Keratinocyte (primary cell): Measurements from ENCODE around the gene SPRED1. TPM values are rescaled to one million over a fixed set of nuclear protein-coding genes. Genes with fewer than 3 reads are reported as not detected.

Source experiments
- DNase-seq: peaks from one replicate; pipeline ENCODE4 v3.0.0-alpha.2; 2011; ENCODE audit warnings: low read depth, missing footprints, low spot score
- FAIRE-seq: peaks from 2 replicates; lab custom pipeline; 2011; peaks lifted over from hg19 to GRCh38; lab: Jason Lieb, UNC
- H2AFZ ChIP-seq: 2 replicates; pipeline ENCODE4 v1.6.0; 2012; ENCODE audit warnings: low read length, control low read depth, inconsistent platforms; ENCODE audit not compliant: control insufficient read depth
- H3K27ac ChIP-seq: 2 replicates; pipeline ENCODE4 v1.5.1; 2011; ENCODE audit warnings: low read length; ENCODE audit not compliant: control insufficient read depth, insufficient read depth
- H3K27me3 ChIP-seq: 3 replicates; pipeline ENCODE4 v1.6.0; 2011; ENCODE audit warnings: low read length; ENCODE audit not compliant: control insufficient read depth, insufficient read depth; ENCODE audit errors: extremely low read depth
- H3K36me3 ChIP-seq, 2 experiments: 2 replicates in 1 of 2; 3 replicates in 1 of 2; pipeline ENCODE4 v1.5.1; 2011; ENCODE audit warnings: low read length in 2 of 2, mild to moderate bottlenecking in 1 of 2; ENCODE audit not compliant: control insufficient read depth in 2 of 2, insufficient read depth in 2 of 2; ENCODE audit errors: extremely low read depth in 1 of 2
- H3K4me1 ChIP-seq: 3 replicates; pipeline ENCODE4 v1.5.1; 2011; ENCODE audit warnings: low read length; ENCODE audit not compliant: control insufficient read depth, insufficient read depth; ENCODE audit errors: extremely low read depth
- H3K4me2 ChIP-seq: 3 replicates; pipeline ENCODE4 v1.6.0; 2011; ENCODE audit warnings: low read depth, low read length; ENCODE audit not compliant: control insufficient read depth, insufficient read depth; ENCODE audit errors: extremely low read depth
- H3K4me3 ChIP-seq, 3 experiments: fragments of 200-600 bp in 1 of 3; sonication (generic) in 1 of 3; 2 replicates in 2 of 3; 3 replicates in 1 of 3; pipeline ENCODE4 v1.5.1; 2011 to 2016; ENCODE audit warnings: low read length in 3 of 3, mild to moderate bottlenecking in 3 of 3, control low read depth in 2 of 3, inconsistent platforms in 1 of 3, low read depth in 1 of 3, mixed read lengths in 1 of 3, mixed run types in 1 of 3, moderate library complexity in 1 of 3; ENCODE audit not compliant: control insufficient read depth in 2 of 3, insufficient read depth in 2 of 3; ENCODE audit errors: extremely low read depth in 1 of 3
- H3K79me2 ChIP-seq: 2 replicates; pipeline ENCODE4 v1.6.0; 2012; ENCODE audit warnings: low read length; ENCODE audit not compliant: control insufficient read depth, insufficient read depth
- H3K9ac ChIP-seq: 3 replicates; pipeline ENCODE4 v1.6.0; 2011; ENCODE audit warnings: low read length; ENCODE audit not compliant: control insufficient read depth, insufficient read depth; ENCODE audit errors: extremely low read depth
- H3K9me1 ChIP-seq: 3 replicates; pipeline ENCODE4 v1.6.0; 2011; ENCODE audit warnings: low read length; ENCODE audit not compliant: control insufficient read depth, insufficient read depth; ENCODE audit errors: extremely low read depth
- H3K9me3 ChIP-seq: 2 replicates; pipeline ENCODE4 v1.5.1; 2012; ENCODE audit warnings: low read depth, low read length; ENCODE audit not compliant: control insufficient read depth
- H4K20me1 ChIP-seq: 3 replicates; pipeline ENCODE4 v1.6.0; 2011; ENCODE audit warnings: low read length; ENCODE audit not compliant: control insufficient read depth, insufficient read depth; ENCODE audit errors: extremely low read depth
- CTCF ChIP-seq, 3 experiments: IDR thresholded peaks in 1 of 3; conservative IDR thresholded peaks in 1 of 3; optimal IDR thresholded peaks in 1 of 3; 2 replicates in 2 of 3; 3 replicates in 1 of 3; pipeline versions ENCODE3 to v1.5.1; 2011; ENCODE audit warnings: low read length in 3 of 3, mild to moderate bottlenecking in 3 of 3, moderate library complexity in 2 of 3, control low read depth in 1 of 3, inconsistent platforms in 1 of 3; ENCODE audit not compliant: insufficient read depth in 2 of 3; ENCODE audit errors: extremely low read depth in 1 of 3
- EZH2 ChIP-seq: IDR thresholded peaks from one replicate; pipeline ENCODE4 v1.6.1; 2012; ENCODE audit warnings: inconsistent platforms, mild to moderate bottlenecking, low read length, moderate library complexity
- dilution Hi-C: fragments of 300-500 bp; cut with MboI; formaldehyde crosslinking; loops from one replicate; pipeline ENCODE4 v1.7.0; 2020; ENCODE audit warnings: low sequenced_read_pairs; ENCODE audit not compliant: extremely low pct_ligation_motif_present
- polyA plus RNA-seq, 5 experiments: library from polyadenylated mRNA; depleted of rRNA in 3 of 5; stranded (reverse) in 3 of 5; stranded (forward) in 1 of 5; unstranded in 1 of 5; fragments of >200 nt; gene quantifications; 1 replicate in 1 of 5; 2 replicates in 3 of 5; 3 replicates in 1 of 5; pipeline versions ENCODE4 v1.2.1 to v1.2.3, GENCODE V29; 2011 to 2012; ENCODE audit warnings: missing spikeins in 2 of 5, low read depth in 1 of 5, low replicate concordance in 1 of 5

SPRED1 gene
- polyA plus RNA-seq, 1 donor (not counting 4 experiments of a cell fraction or from before 2014, with no cell fraction given): 11.5 TPM

DNA sequence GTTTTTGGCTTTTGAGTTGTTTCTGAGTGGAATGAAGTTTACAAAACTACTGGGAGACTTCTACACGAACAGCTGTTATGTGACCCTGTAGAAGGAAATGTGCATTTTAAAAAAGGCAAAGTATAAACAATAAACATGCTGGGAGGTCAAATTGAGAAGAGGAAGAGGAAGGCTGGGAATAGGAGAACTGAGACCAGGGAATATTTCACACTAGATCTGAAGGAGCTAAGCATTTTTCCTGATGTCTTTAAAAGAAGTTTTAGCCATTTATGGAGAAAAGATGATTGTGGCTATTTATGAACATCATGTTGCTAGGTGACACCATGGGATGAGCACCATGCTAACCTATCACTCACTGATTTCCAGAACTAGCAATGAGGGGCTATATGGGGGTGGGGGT, 125.0 kb downstream of the SPRED1 start:
- dilution Hi-C loops: no loop called here
- DNase-seq: no peak
- no peak overlapping the region for H2AFZ ChIP-seq
- H3K27me3 ChIP-seq: no peaks in the 10 kb centered on the region
- H3K9me1 ChIP-seq: no peaks in the 10 kb centered on the region
- H3K79me2 ChIP-seq: no peaks in the 10 kb centered on the region
- no peak for TF ChIP-seq CTCF (optimal IDR thresholded peaks at IDR 0.05 in 1 of 3, IDR thresholded peaks at IDR 0.05 in 1 of 3, conservative IDR thresholded peaks at IDR 0.05 in 1 of 3; ENCODE audit: extremely low read depth in 1 of 3, insufficient read depth in 2 of 3, low read length in 3 of 3)
- TF ChIP-seq EZH2: no peak
- no peak for FAIRE-seq
- H3K36me3 ChIP-seq: no peaks in the 10 kb centered on the region
- H3K4me1 ChIP-seq: no peaks in the 10 kb centered on the region
- no peaks in the 10 kb centered on the region for H3K9me3 ChIP-seq
- no peaks in the 10 kb centered on the region for H4K20me1 ChIP-seq
- H3K27ac ChIP-seq: no peak overlapping the region
- H3K4me3 ChIP-seq: no peak overlapping the region
- no peak overlapping the region for H3K4me2 ChIP-seq
- H3K9ac ChIP-seq: no peak overlapping the region

- Histone ChIP-seq H2AFZ (no peak overlapping the region), H4K20me1 (no peaks in the 10 kb centered on the region), H3K9me1 (no peaks in the 10 kb centered on the region), H3K27me3 (no peaks in the 10 kb centered on the region), H3K27ac (no peak overlapping the region), H3K36me3 (no peaks in the 10 kb centered on the region), H3K4me2 (no peak overlapping the region), H3K9ac (no peak overlapping the region), H3K79me2 (no peaks in the 10 kb centered on the region), H3K4me3 (no peak overlapping the region), H3K9me3 (no peaks in the 10 kb centered on the region), H3K4me1 (no peaks in the 10 kb centered on the region)
- FAIRE-seq: no peak
- no peak for DNase-seq
- dilution Hi-C loops: no loop called here
- no peak for TF ChIP-seq EZH2
These were observed 125.5 kb downstream of the SPRED1 start for GRCh38 chr15:38378161-38378560.

DNA sequence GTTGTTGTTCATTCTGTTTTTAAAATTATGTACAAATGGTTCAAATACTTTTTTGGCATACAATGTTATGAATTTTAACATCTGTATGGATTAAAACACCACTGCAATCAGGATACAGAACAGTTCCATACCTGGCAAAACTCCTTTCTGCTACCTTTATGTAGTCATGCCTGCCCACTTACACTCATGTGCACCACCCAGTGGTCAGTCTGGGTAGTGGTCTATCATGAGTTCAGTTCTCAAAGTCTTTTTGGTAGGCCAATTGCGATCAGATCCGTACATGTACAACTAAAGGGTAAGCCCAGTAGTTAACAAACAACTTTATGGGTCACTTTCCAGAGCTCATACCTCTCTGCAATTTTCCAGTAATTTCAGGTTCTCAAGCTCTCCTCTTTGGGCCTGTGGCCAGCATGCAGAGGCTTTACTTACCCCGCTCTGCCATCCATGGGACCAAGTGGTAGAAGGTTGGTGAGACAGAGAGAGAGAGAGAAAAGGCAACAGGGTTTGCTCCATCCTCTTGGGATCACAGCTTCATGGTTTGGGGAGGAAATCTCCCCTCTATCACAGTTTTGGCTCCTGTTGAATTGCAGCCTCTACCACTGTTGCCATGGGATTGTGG, 137.4 kb downstream of the SPRED1 start:
- Histone ChIP-seq H3K27me3 (no peaks in the 10 kb centered on the region), H3K27ac (no peak overlapping the region), H3K4me3 (no peak overlapping the region), H3K4me2 (no peak overlapping the region), H4K20me1 (no peaks in the 10 kb centered on the region), H3K36me3 (no peaks in the 10 kb centered on the region), H3K9me3 (no peaks in the 10 kb centered on the region), H3K79me2 (no peaks in the 10 kb centered on the region), H3K4me1 (no peaks in the 10 kb centered on the region), H2AFZ (no peak overlapping the region), H3K9ac (no peak overlapping the region), H3K9me1 (no peaks in the 10 kb centered on the region)
- dilution Hi-C loops: no loop called here
- TF ChIP-seq EZH2: no peak
- peak; percentile 82 to 90 (median 86) for TF ChIP-seq CTCF (optimal IDR thresholded peaks at IDR 0.05 in 1 of 3, IDR thresholded peaks at IDR 0.05 in 1 of 3, conservative IDR thresholded peaks at IDR 0.05 in 1 of 3; ENCODE audit: extremely low read depth in 1 of 3, insufficient read depth in 2 of 3, low read length in 3 of 3)
- FAIRE-seq (peak; percentile 96), DNase-seq (peak; percentile 7)
